Cardiac muscle cell (in vitro differentiated cells and primary cell): ENCODE results near the gene PPIP5K1. TPM values are rescaled to one million over a fixed set of nuclear protein-coding genes. Genes with fewer than 3 reads are reported as not detected.
"Not testable (repeated sequence)": the region's sequence is repeated elsewhere in the genome, so short reads cannot be mapped to it uniquely, and the experiment has no call there.

Source experiments
- DNase-seq, 2 donors: peaks; one replicate each; pipeline versions ENCODE4 v3.0.0 to v3.0.0-alpha.2; 2010 to 2017; ENCODE audit warnings: low read depth in 1 of 2, low spot score in 1 of 2
- H3K27ac ChIP-seq: fragments of 200-600 bp; sonication (generic); 2 replicates; pipeline ENCODE4 v1.5.1; 2016
- H3K27me3 ChIP-seq: fragments of 200-600 bp; sonication (generic); 2 replicates; pipeline ENCODE4 v1.6.0; 2016; ENCODE audit warnings: control low read depth
- H3K36me3 ChIP-seq: fragments of 200-600 bp; sonication (generic); 2 replicates; pipeline ENCODE4 v1.5.1; 2016; ENCODE audit warnings: control low read depth
- H3K4me1 ChIP-seq: fragments of 200-600 bp; sonication (generic); 2 replicates; pipeline ENCODE4 v1.8.1; 2017; ENCODE audit warnings: low read depth, mild to moderate bottlenecking, mixed run types
- H3K4me3 ChIP-seq: fragments of 200-600 bp; sonication (generic); 2 replicates; pipeline ENCODE4 v1.5.1; 2016; ENCODE audit warnings: mild to moderate bottlenecking
- H3K9me3 ChIP-seq: fragments of 200-600 bp; sonication (generic); 2 replicates; pipeline ENCODE4 v1.5.1; 2017; ENCODE audit warnings: low read depth, mild to moderate bottlenecking, control low read depth
- polyA plus RNA-seq: library from polyadenylated mRNA; unstranded; fragments of >200 nt; fragmentation: Nextera tagmentation; extraction: Ambion mirVana; gene quantifications from 2 replicates; pipeline ENCODE4 v1.2.1, GENCODE V29; 2016
- total RNA-seq: library from RNA; depleted of rRNA; stranded (reverse); fragments of >200 nt; gene quantifications from 2 replicates; pipeline ENCODE4 v1.2.3, GENCODE V29; 2016
- TF ChIP-seq, protein P1 (sequence below): IDR thresholded peaks from 2 replicates; pipeline ENCODE4 v1.5.1; 2012; ENCODE audit warnings: low read depth, mild to moderate bottlenecking, low read length

Gene PPIP5K1
- total and polyA plus RNA-seq, 2 experiments from 2014 or later, result 17.6 to 20.0 TPM

DNA sequence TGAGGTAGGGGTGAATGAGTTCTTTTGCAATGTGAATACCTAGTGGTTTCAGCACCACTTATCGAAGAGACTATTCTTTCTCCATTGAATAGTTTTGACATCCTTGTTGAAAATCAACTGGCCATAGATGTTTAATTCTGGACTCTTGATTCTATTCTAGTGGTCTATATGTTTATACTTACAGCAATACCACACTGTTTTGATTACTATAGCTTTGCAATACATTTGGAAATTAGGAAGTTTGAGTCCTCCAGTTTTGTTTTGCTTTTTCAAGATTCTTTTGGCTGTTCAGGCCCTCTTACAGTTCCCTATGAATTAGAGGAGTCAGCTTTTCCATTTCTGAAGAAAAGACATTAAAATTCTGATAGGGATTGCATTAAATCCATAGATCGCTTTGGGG, 42.5 kb downstream of the PPIP5K1 start:
- H3K4me1 ChIP-seq, result no peaks in the 10 kb centered on the region
- no peak overlapping the region for H3K4me3 ChIP-seq
- H3K27me3 ChIP-seq, result no peaks in the 10 kb centered on the region
- no peak for DNase-seq
- no peak overlapping the region for H3K27ac ChIP-seq
- H3K36me3 ChIP-seq, result peaks cover 2% of the 10 kb centered on the region
- H3K9me3 ChIP-seq, result no peaks in the 10 kb centered on the region
- TF ChIP-seq, protein P1, sequence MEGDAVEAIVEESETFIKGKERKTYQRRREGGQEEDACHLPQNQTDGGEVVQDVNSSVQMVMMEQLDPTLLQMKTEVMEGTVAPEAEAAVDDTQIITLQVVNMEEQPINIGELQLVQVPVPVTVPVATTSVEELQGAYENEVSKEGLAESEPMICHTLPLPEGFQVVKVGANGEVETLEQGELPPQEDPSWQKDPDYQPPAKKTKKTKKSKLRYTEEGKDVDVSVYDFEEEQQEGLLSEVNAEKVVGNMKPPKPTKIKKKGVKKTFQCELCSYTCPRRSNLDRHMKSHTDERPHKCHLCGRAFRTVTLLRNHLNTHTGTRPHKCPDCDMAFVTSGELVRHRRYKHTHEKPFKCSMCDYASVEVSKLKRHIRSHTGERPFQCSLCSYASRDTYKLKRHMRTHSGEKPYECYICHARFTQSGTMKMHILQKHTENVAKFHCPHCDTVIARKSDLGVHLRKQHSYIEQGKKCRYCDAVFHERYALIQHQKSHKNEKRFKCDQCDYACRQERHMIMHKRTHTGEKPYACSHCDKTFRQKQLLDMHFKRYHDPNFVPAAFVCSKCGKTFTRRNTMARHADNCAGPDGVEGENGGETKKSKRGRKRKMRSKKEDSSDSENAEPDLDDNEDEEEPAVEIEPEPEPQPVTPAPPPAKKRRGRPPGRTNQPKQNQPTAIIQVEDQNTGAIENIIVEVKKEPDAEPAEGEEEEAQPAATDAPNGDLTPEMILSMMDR, result no peak

DNA sequence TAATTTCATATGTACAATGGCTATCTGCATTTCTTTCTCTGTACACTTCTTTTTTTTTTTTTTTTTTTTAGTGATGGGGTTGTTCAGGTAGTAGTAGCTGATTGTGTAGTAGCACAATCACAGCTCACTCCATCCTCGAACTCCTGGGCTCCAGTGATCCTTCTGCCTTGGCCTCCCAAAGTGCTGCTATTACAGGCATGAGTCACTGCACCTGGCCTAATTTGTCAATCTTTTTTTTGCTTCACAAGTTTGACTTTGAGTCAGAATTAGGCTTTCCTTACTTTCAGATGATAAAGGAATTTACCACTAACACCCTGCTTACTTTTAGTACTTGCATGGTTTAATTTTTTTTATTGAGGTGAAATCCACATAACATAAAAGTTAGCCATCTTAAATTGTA, 44.6 kb downstream of the PPIP5K1 start:
- TF ChIP-seq, protein P1, result no peak
- no peak for DNase-seq
- Histone ChIP-seq H3K36me3 (peaks cover 2% of the 10 kb centered on the region), H3K27ac (no peak overlapping the region), H3K27me3 (no peaks in the 10 kb centered on the region), H3K9me3 (no peaks in the 10 kb centered on the region), H3K4me3 (no peak overlapping the region), H3K4me1 (no peaks in the 10 kb centered on the region)

DNA sequence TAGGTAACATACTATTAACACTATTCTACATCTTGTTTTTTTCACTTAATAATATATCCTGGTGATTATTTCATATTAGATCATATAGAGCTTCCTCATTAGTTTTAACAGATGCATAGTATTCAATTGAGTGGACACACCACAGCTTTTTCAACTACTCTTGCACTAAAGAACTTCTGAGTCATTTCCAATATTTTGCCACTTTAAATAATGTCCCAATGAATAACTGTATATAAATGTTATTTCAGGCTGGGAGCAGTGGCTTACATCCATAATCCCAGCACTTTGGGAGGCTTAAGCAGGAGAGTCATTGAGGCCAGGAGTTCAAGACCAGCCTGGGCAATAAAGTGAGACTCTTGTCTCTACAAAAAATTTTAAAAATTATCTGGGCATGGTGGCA, 45.7 kb downstream of the PPIP5K1 start:
- no peak for DNase-seq
- no peak overlapping the region for H3K27ac ChIP-seq
- TF ChIP-seq, protein P1, result no peak
- H3K36me3 ChIP-seq, result peaks cover 2% of the 10 kb centered on the region
- no peaks in the 10 kb centered on the region for H3K27me3 ChIP-seq
- H3K4me3 ChIP-seq, result no peak overlapping the region
- H3K9me3 ChIP-seq, result no peaks in the 10 kb centered on the region
- no peaks in the 10 kb centered on the region for H3K4me1 ChIP-seq

DNA sequence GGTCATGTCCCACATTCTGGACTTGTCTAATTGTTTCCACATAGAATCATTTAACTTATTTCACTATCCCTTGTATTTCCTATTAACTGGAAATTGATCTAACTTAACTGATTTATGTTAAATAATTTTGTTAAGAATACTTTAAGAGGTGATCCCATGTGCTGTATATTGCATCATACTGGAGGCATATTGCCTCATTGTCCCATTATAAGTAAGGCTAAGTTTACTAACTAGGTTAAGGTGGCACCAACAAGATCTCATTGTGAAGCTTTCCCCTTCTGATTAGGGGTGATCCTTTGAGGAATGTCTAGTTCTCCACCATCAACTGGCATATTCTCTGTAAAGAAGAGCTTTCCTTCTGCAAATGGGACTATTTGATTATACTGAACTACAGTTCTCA, 48.2 kb downstream of the PPIP5K1 start:
- H3K4me3 ChIP-seq, result no peak overlapping the region
- no peaks in the 10 kb centered on the region for H3K27me3 ChIP-seq
- TF ChIP-seq, protein P1, result no peak
- H3K9me3 ChIP-seq, result no peaks in the 10 kb centered on the region
- DNase-seq, result peak in 1 of 2 donors; percentile 56
- H3K4me1 ChIP-seq, result no peaks in the 10 kb centered on the region
- H3K36me3 ChIP-seq, result no peaks in the 10 kb centered on the region
- H3K27ac ChIP-seq, result no peak overlapping the region

DNA sequence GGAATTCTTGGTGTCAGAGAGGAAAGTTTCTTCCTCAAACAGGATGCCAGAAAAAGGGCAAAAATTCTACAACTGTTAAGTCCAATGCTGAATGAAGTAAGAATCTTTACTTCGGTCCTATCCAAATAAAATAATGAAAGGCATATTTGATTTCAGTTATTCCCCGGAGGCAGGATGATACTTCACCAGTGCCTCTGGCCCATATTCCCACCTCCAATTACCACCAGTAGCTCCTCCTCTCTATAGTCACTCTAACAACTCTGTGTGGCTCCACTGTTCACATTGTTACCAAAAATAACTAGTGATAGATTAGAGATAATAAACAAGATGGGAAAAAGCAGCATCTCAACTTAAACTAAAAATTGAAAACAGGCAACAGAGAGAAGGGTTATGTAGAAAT, 51.9 kb downstream of the PPIP5K1 start:
- H3K27ac ChIP-seq, result no peak overlapping the region
- H3K27me3 ChIP-seq, result no peaks in the 10 kb centered on the region
- no peak overlapping the region for H3K4me3 ChIP-seq
- H3K4me1 ChIP-seq, result no peaks in the 10 kb centered on the region
- no peaks in the 10 kb centered on the region for H3K36me3 ChIP-seq
- no peaks in the 10 kb centered on the region for H3K9me3 ChIP-seq
- TF ChIP-seq, protein P1, result no peak
- no peak for DNase-seq

DNA sequence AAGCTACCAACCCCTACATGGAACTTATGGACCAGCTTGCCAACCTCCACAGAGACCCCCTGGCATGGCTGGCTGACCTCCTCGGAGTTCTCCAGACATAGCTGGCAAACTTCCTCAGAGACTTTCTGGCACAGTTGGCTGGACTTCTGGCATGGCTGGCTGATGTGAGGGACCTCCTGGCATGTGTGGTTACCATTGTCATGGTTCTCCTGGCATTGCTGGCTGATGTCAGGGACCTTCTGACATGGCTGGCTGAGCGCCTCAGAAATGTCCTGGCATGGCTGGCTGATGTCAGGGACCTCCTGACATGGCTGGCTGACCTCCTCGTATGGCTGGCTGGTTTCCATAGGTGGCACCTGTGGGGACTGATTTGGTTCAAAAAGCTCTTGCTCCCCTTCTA, 55.1 kb downstream of the PPIP5K1 start:
- no peaks in the 10 kb centered on the region for H3K36me3 ChIP-seq
- H3K4me3 ChIP-seq, result no peak overlapping the region
- no peak for DNase-seq
- H3K9me3 ChIP-seq, result no peaks in the 10 kb centered on the region
- TF ChIP-seq, protein P1, result no peak
- no peaks in the 10 kb centered on the region for H3K4me1 ChIP-seq
- no peaks in the 10 kb centered on the region for H3K27me3 ChIP-seq
- no peak overlapping the region for H3K27ac ChIP-seq

DNA sequence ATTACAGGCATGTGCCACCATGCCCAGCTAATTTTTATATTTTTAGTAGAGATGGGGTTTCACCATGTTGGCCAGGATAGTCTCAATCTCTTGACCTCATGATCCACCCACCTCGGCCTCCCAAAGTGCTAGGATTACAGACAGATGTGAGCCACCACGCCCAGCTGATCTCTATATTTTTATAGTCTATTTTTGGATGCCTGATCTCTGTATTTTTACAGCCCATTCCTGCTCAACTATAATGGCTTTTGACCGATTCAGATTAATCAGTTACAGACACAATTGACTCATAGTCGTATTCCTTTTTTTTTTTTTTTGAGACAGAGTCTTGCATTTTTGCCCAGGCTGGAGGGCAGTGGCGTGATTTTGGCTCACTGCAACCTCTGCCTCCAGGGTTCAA, 57.2 kb downstream of the PPIP5K1 start:
- DNase-seq, H3K27me3 ChIP-seq, H3K4me3 ChIP-seq, H3K36me3 ChIP-seq, H3K9me3 ChIP-seq, H3K27ac ChIP-seq, H3K4me1 ChIP-seq: not testable (repeated sequence)
